ENCODE data around the gene ANKRD22.

DNA sequence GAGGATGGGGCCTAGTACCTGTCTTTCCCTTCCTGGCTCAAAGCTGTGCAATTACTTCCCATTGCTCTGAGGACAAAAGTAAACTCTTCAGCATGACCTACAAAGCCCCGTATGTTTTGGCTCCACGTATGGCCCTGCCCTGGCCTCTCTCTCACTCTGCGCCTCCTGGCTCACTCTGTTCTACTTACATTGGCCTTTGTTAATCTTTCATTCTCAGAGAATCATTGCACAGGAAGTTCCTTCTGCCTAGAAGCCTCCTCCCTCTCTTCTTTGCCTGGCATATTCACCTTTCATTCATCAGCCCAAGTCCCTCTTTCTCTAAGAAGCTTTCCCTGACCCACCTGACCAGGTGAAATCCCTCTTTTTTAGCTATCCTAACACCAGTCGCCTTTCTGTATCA, 25.3 kb downstream of the ANKRD22 start:
- TF ChIP-seq RAD21 (IDR thresholded peaks at IDR 0.05; ENCODE audit: low read depth) (no peak), TCF12 (IDR thresholded peaks at IDR 0.05; ENCODE audit: low read depth) (no peak), CEBPB (IDR thresholded peaks at IDR 0.05) (no peak)
- TF ChIP-seq, protein P1, sequence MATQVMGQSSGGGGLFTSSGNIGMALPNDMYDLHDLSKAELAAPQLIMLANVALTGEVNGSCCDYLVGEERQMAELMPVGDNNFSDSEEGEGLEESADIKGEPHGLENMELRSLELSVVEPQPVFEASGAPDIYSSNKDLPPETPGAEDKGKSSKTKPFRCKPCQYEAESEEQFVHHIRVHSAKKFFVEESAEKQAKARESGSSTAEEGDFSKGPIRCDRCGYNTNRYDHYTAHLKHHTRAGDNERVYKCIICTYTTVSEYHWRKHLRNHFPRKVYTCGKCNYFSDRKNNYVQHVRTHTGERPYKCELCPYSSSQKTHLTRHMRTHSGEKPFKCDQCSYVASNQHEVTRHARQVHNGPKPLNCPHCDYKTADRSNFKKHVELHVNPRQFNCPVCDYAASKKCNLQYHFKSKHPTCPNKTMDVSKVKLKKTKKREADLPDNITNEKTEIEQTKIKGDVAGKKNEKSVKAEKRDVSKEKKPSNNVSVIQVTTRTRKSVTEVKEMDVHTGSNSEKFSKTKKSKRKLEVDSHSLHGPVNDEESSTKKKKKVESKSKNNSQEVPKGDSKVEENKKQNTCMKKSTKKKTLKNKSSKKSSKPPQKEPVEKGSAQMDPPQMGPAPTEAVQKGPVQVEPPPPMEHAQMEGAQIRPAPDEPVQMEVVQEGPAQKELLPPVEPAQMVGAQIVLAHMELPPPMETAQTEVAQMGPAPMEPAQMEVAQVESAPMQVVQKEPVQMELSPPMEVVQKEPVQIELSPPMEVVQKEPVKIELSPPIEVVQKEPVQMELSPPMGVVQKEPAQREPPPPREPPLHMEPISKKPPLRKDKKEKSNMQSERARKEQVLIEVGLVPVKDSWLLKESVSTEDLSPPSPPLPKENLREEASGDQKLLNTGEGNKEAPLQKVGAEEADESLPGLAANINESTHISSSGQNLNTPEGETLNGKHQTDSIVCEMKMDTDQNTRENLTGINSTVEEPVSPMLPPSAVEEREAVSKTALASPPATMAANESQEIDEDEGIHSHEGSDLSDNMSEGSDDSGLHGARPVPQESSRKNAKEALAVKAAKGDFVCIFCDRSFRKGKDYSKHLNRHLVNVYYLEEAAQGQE (IDR thresholded peaks at IDR 0.05; ENCODE audit: low read depth): no peak
- TF ChIP-seq, protein P2, sequence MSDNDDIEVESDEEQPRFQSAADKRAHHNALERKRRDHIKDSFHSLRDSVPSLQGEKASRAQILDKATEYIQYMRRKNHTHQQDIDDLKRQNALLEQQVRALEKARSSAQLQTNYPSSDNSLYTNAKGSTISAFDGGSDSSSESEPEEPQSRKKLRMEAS (IDR thresholded peaks at IDR 0.05): no peak
